Fibroblast of lung (primary cell): ENCODE results near the gene UNC13B. TPM values are rescaled to one million over a fixed set of nuclear protein-coding genes. Genes with fewer than 3 reads are reported as not detected.
"Not testable (repeated sequence)": the region's sequence is repeated elsewhere in the genome, so short reads cannot be mapped to it uniquely, and the experiment has no call there.

ENCODE experiments used
- DNase-seq, 2 donors: peaks; one replicate each; pipeline versions ENCODE4 v3.0.0 to v3.0.0-alpha.2; 2010; ENCODE audit warnings: low read depth in 2 of 2
- H2AFZ ChIP-seq: 2 replicates; pipeline ENCODE4 v1.5.1; 2012; ENCODE audit warnings: low read length, control low read depth, inconsistent platforms
- H3K27ac ChIP-seq: 2 replicates; pipeline ENCODE4 v1.5.1; 2011; ENCODE audit warnings: low read length, control low read depth; ENCODE audit not compliant: insufficient read depth
- H3K27me3 ChIP-seq: 2 replicates; pipeline ENCODE4 v1.5.1; 2011; ENCODE audit warnings: mild to moderate bottlenecking, low read length; ENCODE audit not compliant: control insufficient read depth, insufficient read depth
- H3K36me3 ChIP-seq: 2 replicates; pipeline ENCODE4 v1.5.1; 2011; ENCODE audit warnings: low read length; ENCODE audit not compliant: control insufficient read depth, insufficient read depth
- H3K4me1 ChIP-seq: 2 replicates; pipeline ENCODE4 v1.5.1; 2011; ENCODE audit warnings: low read length; ENCODE audit not compliant: control insufficient read depth, insufficient read depth; ENCODE audit errors: extremely low read depth
- H3K4me2 ChIP-seq: 2 replicates; pipeline ENCODE4 v1.5.1; 2011; ENCODE audit warnings: low read length, control low read depth; ENCODE audit not compliant: insufficient read depth; ENCODE audit errors: extremely low read depth
- H3K4me3 ChIP-seq, 4 experiments: fragments of 200-600 bp in 1 of 4; sonication (generic) in 1 of 4; replicated peaks in 1 of 4; 2 replicates each; pipeline ENCODE4 v1.5.1; 2011 to 2016; ENCODE audit warnings: low read length in 4 of 4, low read depth in 3 of 4, mild to moderate bottlenecking in 3 of 4, control low read depth in 2 of 4, inconsistent platforms in 1 of 4, mixed read lengths in 1 of 4; ENCODE audit not compliant: insufficient read depth in 1 of 4; ENCODE audit errors: control extremely low read depth in 1 of 4
- H3K79me2 ChIP-seq: 2 replicates; pipeline ENCODE4 v1.5.1; 2012; ENCODE audit warnings: mild to moderate bottlenecking, low read length, inconsistent platforms; ENCODE audit not compliant: control insufficient read depth, insufficient read depth
- H3K9ac ChIP-seq: 2 replicates; pipeline ENCODE4 v1.5.1; 2011; ENCODE audit warnings: mild to moderate bottlenecking, low read length, control low read depth; ENCODE audit not compliant: insufficient read depth
- H3K9me3 ChIP-seq: 2 replicates; pipeline ENCODE4 v1.5.1; 2012; ENCODE audit warnings: low read depth, low read length; ENCODE audit not compliant: control insufficient read depth, insufficient read depth
- H4K20me1 ChIP-seq: 2 replicates; pipeline ENCODE4 v1.5.1; 2011; ENCODE audit warnings: low read length; ENCODE audit not compliant: control insufficient read depth, insufficient read depth; ENCODE audit errors: extremely low read depth
- EZH2 ChIP-seq: IDR thresholded peaks from 2 replicates; pipeline ENCODE4 v1.5.1; 2012; ENCODE audit warnings: low read length, control low read depth, mild to moderate bottlenecking; ENCODE audit errors: missing control alignments
- polyA plus RNA-seq, 2 donors: library from polyadenylated mRNA; depleted of rRNA in 1 of 2; stranded (reverse) in 1 of 2; unstranded in 1 of 2; fragments of >200 nt; gene quantifications; 2 replicates each; pipeline ENCODE4 v1.2.1, GENCODE V29; 2011 to 2012; ENCODE audit warnings: missing spikeins in 1 of 2
- total RNA-seq: library from RNA; depleted of rRNA; stranded (reverse); fragments of >200 nt; gene quantifications from 2 replicates; pipeline ENCODE4 v1.2.1, GENCODE V29; 2014
- TF ChIP-seq, protein P1 (sequence below), 2 donors: IDR thresholded peaks in 1 of 2; conservative IDR thresholded peaks in 1 of 2; 1 replicate in 1 of 2; 2 replicates in 1 of 2; pipeline ENCODE4 v1.5.1; 2011 to 2012; ENCODE audit warnings: low read length in 2 of 2, control low read depth in 1 of 2, inconsistent platforms in 1 of 2, low read depth in 1 of 2, mild to moderate bottlenecking in 1 of 2

UNC13B gene
- total and polyA plus RNA-seq, 2 donors (not counting 1 experiment from before 2014, with no cell fraction given) = 9.7 to 38.3 TPM

DNA sequence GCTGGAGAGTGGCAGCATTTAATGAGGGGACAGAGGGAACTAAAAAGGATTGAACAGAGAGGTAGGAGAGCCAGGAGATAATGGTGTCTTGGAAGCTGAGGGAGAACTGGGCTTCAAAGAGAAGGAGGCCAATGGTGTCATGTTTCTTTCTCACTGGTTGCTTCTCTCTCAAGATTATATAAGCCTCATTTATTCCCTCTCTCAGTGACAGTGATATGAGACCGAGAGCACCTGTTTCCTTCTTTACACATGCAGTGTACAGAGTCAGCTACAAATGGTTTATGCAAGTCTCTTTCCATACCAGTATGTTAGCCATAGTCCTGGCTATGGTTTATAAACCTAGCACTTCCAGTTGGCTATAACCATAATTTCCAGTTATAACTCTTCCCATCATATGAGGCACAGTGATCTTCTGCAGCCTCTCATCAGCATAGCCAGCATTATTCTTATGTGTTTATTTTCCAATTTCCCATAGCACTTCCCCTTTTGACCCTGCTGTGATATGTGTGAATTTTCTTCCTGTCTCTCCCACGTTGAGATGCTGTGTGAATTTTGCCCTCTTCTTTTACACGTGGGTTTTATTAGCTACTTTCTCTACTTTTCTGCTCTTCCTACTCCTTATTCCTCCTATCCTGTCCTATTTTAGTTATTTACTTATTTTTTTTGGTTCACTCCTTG lies 71.2 kb downstream of the UNC13B start:
- no peak for DNase-seq
- no peak for TF ChIP-seq EZH2
- no peaks in the 10 kb centered on the region for H3K9me3 ChIP-seq

DNA sequence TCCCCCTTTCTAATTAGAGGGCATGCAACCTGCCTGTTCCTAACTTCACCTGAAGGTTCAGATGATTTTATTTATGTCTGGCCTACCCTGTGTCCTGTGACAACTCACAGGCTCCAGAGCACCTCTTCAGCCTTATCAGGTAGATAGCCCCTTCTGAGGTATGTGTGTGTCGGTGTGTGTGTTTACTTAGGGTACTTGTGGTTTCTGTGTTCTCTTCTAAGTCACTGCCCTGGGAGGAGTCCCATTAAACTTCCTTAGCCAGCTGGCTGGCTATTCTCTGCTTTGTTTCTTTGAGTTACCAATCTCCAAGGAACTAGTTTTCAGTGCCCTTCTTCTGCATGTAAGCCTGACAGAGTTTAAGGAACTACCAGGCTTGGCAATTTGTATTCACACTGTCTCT lies 74.9 kb downstream of the UNC13B start:
- Histone ChIP-seq H3K36me3 (no peaks in the 10 kb centered on the region), H3K9me3 (no peaks in the 10 kb centered on the region), H3K4me2 (no peak overlapping the region), H3K27me3 (no peaks in the 10 kb centered on the region), H3K79me2 (no peaks in the 10 kb centered on the region), H3K4me3 (no peak overlapping the region), H3K9ac (no peak overlapping the region), H4K20me1 (no peaks in the 10 kb centered on the region), H3K27ac (no peak overlapping the region), H2AFZ (no peak overlapping the region), H3K4me1 (no peaks in the 10 kb centered on the region)
- TF ChIP-seq EZH2 = no peak
- TF ChIP-seq, protein P1, sequence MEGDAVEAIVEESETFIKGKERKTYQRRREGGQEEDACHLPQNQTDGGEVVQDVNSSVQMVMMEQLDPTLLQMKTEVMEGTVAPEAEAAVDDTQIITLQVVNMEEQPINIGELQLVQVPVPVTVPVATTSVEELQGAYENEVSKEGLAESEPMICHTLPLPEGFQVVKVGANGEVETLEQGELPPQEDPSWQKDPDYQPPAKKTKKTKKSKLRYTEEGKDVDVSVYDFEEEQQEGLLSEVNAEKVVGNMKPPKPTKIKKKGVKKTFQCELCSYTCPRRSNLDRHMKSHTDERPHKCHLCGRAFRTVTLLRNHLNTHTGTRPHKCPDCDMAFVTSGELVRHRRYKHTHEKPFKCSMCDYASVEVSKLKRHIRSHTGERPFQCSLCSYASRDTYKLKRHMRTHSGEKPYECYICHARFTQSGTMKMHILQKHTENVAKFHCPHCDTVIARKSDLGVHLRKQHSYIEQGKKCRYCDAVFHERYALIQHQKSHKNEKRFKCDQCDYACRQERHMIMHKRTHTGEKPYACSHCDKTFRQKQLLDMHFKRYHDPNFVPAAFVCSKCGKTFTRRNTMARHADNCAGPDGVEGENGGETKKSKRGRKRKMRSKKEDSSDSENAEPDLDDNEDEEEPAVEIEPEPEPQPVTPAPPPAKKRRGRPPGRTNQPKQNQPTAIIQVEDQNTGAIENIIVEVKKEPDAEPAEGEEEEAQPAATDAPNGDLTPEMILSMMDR (conservative IDR thresholded peaks at IDR 0.05 in 1 of 2, IDR thresholded peaks at IDR 0.05 in 1 of 2; ENCODE audit: low read depth in 1 of 2, low read length in 2 of 2) = no peak
- DNase-seq = no peak

More for the DNA sequence above, 71.2 kb downstream of the UNC13B start:
- Histone ChIP-seq H4K20me1 (no peaks in the 10 kb centered on the region), H2AFZ (no peak overlapping the region), H3K4me1 (no peaks in the 10 kb centered on the region), H3K27me3 (no peaks in the 10 kb centered on the region), H3K79me2 (no peaks in the 10 kb centered on the region), H3K36me3 (no peaks in the 10 kb centered on the region), H3K4me2 (no peak overlapping the region), H3K9ac (no peak overlapping the region), H3K4me3 (no peak overlapping the region), H3K27ac (no peak overlapping the region)

DNA sequence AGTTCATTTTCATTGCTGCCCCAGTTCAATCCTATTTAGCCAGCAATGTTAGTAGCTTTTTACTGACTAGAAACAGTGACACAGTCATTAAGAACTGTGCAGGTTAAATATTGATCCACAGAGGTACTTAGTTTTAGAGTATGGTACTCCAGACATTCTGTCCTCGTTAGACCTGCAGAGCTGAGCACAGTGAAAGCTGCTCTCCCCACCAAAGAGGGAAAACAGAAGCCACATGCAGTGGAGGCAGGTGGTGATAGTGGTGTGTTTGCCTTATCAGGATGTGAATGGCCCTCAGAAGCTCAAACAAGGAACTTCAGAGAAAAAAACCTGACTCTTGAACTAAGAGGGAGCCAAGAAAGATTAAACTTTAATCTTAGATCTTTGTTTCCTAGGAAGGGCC lies 75.5 kb downstream of the UNC13B start:
- Histone ChIP-seq H3K9me3 (no peaks in the 10 kb centered on the region), H3K4me2 (no peak overlapping the region), H4K20me1 (no peaks in the 10 kb centered on the region), H3K4me3 (no peak overlapping the region), H3K27me3 (no peaks in the 10 kb centered on the region), H3K9ac (no peak overlapping the region), H3K79me2 (no peaks in the 10 kb centered on the region), H2AFZ (no peak overlapping the region), H3K36me3 (no peaks in the 10 kb centered on the region), H3K4me1 (no peaks in the 10 kb centered on the region), H3K27ac (no peak overlapping the region)
- DNase-seq = no peak
- TF ChIP-seq EZH2 = no peak
- TF ChIP-seq, protein P1 (conservative IDR thresholded peaks at IDR 0.05 in 1 of 2, IDR thresholded peaks at IDR 0.05 in 1 of 2; ENCODE audit: low read depth in 1 of 2, low read length in 2 of 2) = no peak

DNA sequence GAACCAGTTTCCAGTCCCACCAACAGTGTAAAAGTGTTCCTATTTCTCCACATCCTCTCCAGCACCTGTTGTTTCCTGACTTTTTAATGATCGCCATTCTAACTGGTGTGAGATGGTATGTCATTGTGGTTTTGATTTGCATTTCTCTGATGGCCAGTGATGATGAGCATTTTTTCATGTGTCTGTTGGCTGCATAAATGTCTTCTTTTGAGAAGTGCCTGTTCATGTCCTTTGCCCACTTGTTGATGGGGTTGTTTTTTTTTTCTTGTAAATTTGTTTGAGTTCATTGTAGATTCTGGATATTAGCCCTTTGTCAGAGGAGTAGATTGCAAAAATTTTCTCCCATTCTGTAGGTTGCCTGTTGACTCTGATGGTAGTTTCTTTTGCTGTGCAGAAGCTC lies 84.1 kb downstream of the UNC13B start:
- not testable (repeated sequence) for H3K36me3 ChIP-seq, H3K4me1 ChIP-seq, H3K27ac ChIP-seq, DNase-seq, H3K79me2 ChIP-seq, H2AFZ ChIP-seq, H4K20me1 ChIP-seq, H3K9ac ChIP-seq, H3K4me2 ChIP-seq, H3K4me3 ChIP-seq, H3K27me3 ChIP-seq, H3K9me3 ChIP-seq
